Ovary (tissue), 3 donors: Measurements from ENCODE around the gene PRDM16.

Source experiments
- CTCF ChIP-seq, 3 donors: fragments of 450-650 bp in 2 of 3; fragments of 200-600 bp in 1 of 3; IDR thresholded peaks; one replicate each; pipeline versions ENCODE4 v1.5.1 to v1.8.0; 2016 to 2022; ENCODE audit warnings: antibody characterized with exemption in 3 of 3, mild to moderate bottlenecking in 1 of 3
- POLR2A ChIP-seq: fragments of 450-650 bp; IDR thresholded peaks from one replicate; pipeline ENCODE4 v1.6.1; 2017; ENCODE audit warnings: antibody characterized with exemption, mild to moderate bottlenecking, moderate library complexity
- donor health status: DM: no; HTN: no; CAD: no.

GRCh38 chr1:3420218-3420951 lies 351.4 kb downstream of the PRDM16 start:
- TF ChIP-seq POLR2A (no peak), CTCF (IDR thresholded peaks at IDR 0.05) (no peak)
